ENCODE measurements around the gene GPC1.

Gene GPC1

DNA sequence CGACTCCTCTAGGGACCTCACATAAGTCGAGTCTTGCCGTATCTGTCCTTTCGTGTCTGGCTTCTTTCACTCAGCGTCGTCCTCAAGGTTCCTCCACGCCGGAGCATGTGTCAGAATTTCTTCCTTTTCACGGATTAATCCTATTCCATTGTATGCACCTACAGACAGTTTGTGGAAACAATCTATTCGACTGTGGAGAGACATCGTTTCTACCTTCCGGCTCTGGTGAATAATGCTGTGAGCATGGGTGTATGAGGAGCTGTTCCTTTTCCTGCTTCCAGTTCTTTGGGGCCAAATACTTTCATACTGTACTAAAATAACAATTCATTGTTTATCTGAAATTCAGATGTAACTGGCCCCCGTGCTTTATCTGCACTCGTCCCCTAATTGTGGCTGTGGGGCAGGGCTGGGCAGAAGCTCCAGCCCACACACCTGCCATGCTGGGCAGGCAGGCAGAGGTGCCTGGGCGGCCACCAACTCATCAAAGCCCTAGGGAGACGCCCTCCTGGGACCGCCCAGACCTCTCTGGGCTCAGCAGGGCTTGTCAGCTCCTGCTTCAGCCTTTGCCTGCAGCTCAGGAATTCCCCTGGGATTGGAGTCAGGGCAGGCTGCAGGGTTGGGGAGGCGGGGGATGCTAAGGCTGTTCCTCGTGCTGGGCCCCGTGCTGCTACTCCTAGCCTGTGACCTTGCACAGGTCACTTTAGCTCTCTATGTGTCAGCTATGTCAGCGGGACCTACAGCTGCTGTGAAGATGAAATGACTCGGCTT, 14.5 kb downstream of the GPC1 start:
- H3K9ac ChIP-seq (ENCODE audit: low read length) = no peak overlapping the region
- no peak overlapping the region for H3K27ac ChIP-seq (ENCODE audit: low read depth, low read length)
- H3K4me1 ChIP-seq (ENCODE audit: control insufficient read depth, insufficient read depth, low read length) = peaks cover 31% of the 10 kb centered on the region
- H3K27me3 ChIP-seq (ENCODE audit: control insufficient read depth, insufficient read depth, low read length) = peaks cover 15% of the 10 kb centered on the region
- H3K4me3 ChIP-seq (ENCODE audit: low read depth, low read length) = no peak overlapping the region
- no peaks in the 10 kb centered on the region for H3K9me3 ChIP-seq (ENCODE audit: control insufficient read depth, insufficient read depth, low read depth, low read length)
- no peaks in the 10 kb centered on the region for H3K36me3 ChIP-seq (ENCODE audit: control insufficient read depth, insufficient read depth, low read length)

DNA sequence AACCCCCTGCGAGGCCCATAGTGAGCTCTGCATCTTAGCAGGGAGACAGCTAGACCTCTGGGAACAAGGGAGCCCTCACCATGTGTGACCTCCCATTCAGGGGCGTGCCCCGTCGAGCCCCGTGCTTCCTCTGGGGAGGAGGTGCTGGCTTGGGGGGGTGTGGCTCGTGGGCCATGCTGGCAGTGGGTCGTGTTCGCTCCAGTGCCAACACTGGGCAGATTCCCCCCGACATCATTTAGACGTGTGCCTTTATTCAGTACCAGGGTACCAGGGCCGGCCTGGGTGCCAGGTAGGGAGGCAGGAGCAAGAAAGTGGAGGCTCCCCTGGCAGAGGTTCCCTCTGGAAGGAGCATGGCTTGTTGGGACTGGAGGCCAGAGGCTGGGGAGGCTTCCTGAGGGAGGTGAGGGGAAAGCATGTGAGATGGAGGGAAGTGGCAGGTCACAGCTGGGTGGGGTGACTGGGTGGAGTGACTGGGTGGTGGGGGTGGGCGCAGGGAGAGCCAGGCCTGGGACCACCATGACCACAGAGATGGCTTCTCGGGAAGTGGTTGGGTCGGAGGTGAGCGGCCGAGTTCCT, 15.2 kb downstream of the GPC1 start:
- no peak overlapping the region for H3K9ac ChIP-seq (ENCODE audit: low read length)
- no peaks in the 10 kb centered on the region for H3K9me3 ChIP-seq (ENCODE audit: control insufficient read depth, insufficient read depth, low read depth, low read length)
- H3K36me3 ChIP-seq (ENCODE audit: control insufficient read depth, insufficient read depth, low read length) = no peaks in the 10 kb centered on the region
- no peak overlapping the region for H3K27ac ChIP-seq (ENCODE audit: low read depth, low read length)
- no peak overlapping the region for H3K4me3 ChIP-seq (ENCODE audit: low read depth, low read length)
- peaks cover 37% of the 10 kb centered on the region for H3K4me1 ChIP-seq (ENCODE audit: control insufficient read depth, insufficient read depth, low read length)
- H3K27me3 ChIP-seq (ENCODE audit: control insufficient read depth, insufficient read depth, low read length) = peaks cover 21% of the 10 kb centered on the region

DNA sequence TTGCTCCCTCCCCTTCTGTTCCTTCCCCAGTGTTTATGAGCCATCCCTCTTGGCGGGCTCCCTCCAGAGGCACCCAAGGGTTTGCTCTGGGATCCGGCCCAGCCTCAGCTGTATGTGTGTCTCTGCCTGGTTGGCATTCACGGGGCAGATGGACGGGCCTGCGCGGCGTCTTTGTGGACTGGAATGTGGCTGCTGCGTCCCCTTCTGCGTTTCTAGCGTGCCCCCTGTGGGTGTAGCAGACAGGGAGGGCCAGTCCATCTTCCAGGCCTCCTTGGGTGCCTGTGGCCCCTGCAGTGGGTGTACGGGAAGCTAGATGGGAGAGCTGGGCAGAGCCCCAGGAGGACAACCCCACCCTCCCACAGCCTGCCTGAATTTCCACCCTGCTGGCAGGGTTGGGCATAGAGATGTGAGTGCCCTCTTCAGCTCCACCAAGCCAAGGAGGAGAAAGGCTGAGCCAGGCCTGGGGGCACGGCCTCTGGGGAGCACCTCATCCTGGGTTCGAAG, 15.7 kb downstream of the GPC1 start:
- H3K36me3 ChIP-seq (ENCODE audit: control insufficient read depth, insufficient read depth, low read length) = no peaks in the 10 kb centered on the region
- H3K27ac ChIP-seq (ENCODE audit: low read depth, low read length) = no peak overlapping the region
- H3K9me3 ChIP-seq (ENCODE audit: control insufficient read depth, insufficient read depth, low read depth, low read length) = no peaks in the 10 kb centered on the region
- H3K27me3 ChIP-seq (ENCODE audit: control insufficient read depth, insufficient read depth, low read length) = peaks cover 27% of the 10 kb centered on the region
- H3K4me3 ChIP-seq (ENCODE audit: low read depth, low read length) = no peak overlapping the region
- no peak overlapping the region for H3K9ac ChIP-seq (ENCODE audit: low read length)
- peaks cover 39% of the 10 kb centered on the region for H3K4me1 ChIP-seq (ENCODE audit: control insufficient read depth, insufficient read depth, low read length)

DNA sequence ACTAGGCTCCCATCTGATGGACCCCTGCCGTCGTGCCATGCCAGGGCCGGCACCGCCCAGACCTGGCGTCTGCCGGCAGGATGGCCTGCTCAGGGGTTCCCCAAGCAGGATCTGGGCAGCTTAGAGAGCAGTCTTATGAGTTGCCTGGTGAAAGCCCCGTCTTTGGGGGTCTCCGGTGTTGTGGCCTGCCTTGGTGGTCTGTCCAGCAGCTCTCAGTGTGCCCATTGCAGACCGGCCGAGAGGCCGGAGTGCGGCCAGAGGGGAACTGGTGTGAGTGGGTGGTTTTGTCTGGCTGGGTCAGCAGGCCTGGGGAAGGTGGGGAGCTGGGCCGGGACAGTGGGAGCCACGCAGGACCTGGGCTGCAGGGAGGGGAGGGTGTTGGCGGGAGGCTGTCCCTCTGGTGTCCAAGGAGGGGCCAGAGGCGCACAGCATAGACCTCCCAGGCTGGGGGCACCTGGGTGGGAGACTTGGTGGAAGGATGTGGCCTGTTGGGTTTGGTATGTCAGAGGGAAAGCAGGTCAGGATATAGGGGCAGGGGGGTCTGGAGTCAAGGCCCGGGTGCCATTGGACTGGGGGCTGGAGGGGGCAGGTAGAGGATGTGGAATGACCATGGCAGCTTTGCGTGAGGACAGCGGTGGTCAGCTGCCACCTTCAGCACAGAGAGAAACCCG, 16.5 kb downstream of the GPC1 start:
- H3K4me3 ChIP-seq (ENCODE audit: low read depth, low read length) = peak overlapping the region; percentile 77
- H3K27ac ChIP-seq (ENCODE audit: low read depth, low read length) = no peak overlapping the region
- no peak overlapping the region for H3K9ac ChIP-seq (ENCODE audit: low read length)
- no peaks in the 10 kb centered on the region for H3K9me3 ChIP-seq (ENCODE audit: control insufficient read depth, insufficient read depth, low read depth, low read length)
- H3K27me3 ChIP-seq (ENCODE audit: control insufficient read depth, insufficient read depth, low read length) = peaks cover 34% of the 10 kb centered on the region
- H3K4me1 ChIP-seq (ENCODE audit: control insufficient read depth, insufficient read depth, low read length) = peaks cover 47% of the 10 kb centered on the region
- H3K36me3 ChIP-seq (ENCODE audit: control insufficient read depth, insufficient read depth, low read length) = no peaks in the 10 kb centered on the region

DNA sequence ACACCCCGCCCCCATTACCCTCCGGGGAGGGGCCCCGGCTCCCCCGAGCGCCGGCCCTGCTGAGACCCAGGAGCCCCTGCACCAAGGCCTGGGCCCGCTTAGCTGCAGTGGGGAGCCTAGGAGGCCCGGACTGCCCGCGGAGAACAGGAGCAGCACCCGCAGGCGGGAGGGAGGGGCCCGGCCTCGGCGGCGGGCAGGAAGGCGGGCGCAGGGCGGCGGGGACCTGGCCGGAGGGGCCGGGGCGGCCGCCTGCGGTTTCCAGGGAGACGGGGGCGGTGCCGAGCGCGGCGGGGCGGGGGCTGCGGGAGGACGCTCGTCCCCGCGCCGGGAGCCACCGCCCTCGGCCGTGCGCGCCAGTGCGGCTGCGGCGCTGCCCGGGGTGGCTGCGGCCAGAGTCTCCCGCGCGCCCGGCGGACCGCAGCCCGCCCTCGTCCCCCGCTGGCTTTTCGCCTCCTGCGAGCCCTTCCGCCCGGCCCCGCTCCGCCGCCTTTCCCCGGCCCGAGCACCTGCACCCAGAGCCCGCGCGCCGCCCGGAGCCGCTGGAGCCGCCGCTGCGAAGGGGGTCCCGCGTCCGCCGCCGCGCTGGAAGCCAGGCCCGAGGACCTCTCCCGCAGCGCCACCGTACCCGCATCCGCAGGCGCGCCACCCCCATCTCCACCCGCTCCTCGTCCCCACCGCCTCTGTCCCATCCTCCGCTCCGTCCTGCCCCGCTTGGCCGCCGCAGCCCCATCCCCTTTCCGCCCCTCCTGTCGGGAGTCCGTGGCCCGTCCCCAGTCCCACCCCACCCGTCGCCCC, 17.2 kb downstream of the GPC1 start:
- Histone ChIP-seq H3K27me3 (ENCODE audit: control insufficient read depth, insufficient read depth, low read length) (peaks cover 39% of the 10 kb centered on the region), H3K27ac (ENCODE audit: low read depth, low read length) (no peak overlapping the region), H3K36me3 (ENCODE audit: control insufficient read depth, insufficient read depth, low read length) (no peaks in the 10 kb centered on the region), H3K9ac (ENCODE audit: low read length) (peak overlapping the region; percentile 37), H3K4me1 (ENCODE audit: control insufficient read depth, insufficient read depth, low read length) (peaks cover 54% of the 10 kb centered on the region), H3K9me3 (ENCODE audit: control insufficient read depth, insufficient read depth, low read depth, low read length) (no peaks in the 10 kb centered on the region), H3K4me3 (ENCODE audit: low read depth, low read length) (peak overlapping the region; percentile 77)

DNA sequence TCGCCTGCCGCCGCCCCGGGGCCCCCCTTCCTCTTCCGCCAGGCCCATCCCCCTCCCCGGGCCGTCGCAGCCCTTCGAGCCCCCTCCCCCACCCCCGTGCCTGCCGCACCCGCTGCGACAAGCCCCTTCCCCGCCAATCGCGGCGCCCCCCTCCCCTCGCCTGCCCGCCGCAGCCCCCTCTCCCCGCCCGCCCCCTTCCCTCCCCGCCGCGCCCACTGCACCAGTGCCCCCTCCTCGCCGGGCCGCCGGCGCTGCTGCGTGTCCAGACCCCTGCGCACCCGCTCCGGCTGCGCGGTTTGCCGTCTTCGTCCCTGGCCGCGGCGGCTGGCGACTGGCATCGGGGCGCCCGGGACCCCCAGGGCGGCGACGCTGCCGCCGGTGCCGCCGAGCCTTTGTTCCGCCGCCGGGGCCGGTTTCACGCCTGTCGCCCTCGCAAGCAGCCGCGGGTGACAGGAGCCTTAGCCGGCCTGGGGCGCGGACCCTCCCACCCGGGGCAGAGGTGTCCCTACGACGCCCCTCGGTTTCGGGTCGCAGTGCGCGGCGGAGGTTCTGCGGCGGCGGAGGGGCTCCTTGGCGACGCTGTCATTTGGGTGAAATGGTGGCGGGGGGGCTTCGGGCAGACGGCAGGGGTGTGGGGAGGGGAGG, 18.1 kb downstream of the GPC1 start:
- no peak overlapping the region for H3K27ac ChIP-seq (ENCODE audit: low read depth, low read length)
- no peak overlapping the region for H3K9ac ChIP-seq (ENCODE audit: low read length)
- peak overlapping the region; percentile 49 for H3K4me3 ChIP-seq (ENCODE audit: low read depth, low read length)
- no peaks in the 10 kb centered on the region for H3K36me3 ChIP-seq (ENCODE audit: control insufficient read depth, insufficient read depth, low read length)
- peaks cover 39% of the 10 kb centered on the region for H3K27me3 ChIP-seq (ENCODE audit: control insufficient read depth, insufficient read depth, low read length)
- no peaks in the 10 kb centered on the region for H3K9me3 ChIP-seq (ENCODE audit: control insufficient read depth, insufficient read depth, low read depth, low read length)
- peaks cover 63% of the 10 kb centered on the region for H3K4me1 ChIP-seq (ENCODE audit: control insufficient read depth, insufficient read depth, low read length)

DNA sequence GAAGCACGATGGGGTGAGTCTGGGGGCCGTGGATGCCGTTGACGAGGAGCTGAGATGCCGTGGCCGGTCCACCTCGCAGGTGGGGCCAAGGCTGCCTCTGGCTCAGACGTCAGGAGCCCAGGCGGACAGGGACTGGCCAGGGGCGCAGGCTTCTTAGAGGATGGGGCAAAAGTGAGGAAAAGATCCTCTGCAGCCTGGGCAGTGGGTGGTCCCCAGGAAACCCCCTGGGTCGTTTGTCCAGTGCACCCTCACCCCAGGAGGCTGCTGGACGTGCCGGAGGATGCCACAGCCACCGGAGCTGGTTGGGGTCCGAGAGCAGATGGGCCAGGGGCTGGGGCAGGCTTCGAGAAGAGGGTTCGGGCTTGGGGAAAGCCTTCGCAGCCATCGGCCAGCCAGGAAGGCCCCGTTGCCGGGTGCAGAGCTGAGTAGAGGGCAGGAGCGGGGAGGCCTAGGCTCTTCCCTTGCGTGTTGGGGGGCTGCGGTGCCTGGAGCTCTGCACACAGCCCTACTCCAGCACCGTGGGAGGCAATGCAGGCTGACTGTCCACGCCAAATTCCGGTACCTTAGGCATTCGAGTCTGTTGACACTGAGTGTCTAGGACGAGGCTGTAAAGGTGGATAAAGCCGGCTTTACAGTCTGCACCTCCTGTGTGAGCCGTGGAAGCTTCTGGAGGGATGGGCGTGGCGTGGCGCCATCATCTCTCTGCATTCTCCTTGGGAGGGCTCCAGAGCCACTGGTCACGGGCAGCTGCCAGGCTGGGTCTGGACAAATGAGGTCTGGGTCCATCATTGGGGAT, 18.8 kb downstream of the GPC1 start:
- Histone ChIP-seq H3K4me1 (ENCODE audit: control insufficient read depth, insufficient read depth, low read length) (peaks cover 70% of the 10 kb centered on the region), H3K27ac (ENCODE audit: low read depth, low read length) (no peak overlapping the region), H3K36me3 (ENCODE audit: control insufficient read depth, insufficient read depth, low read length) (no peaks in the 10 kb centered on the region), H3K9me3 (ENCODE audit: control insufficient read depth, insufficient read depth, low read depth, low read length) (no peaks in the 10 kb centered on the region), H3K27me3 (ENCODE audit: control insufficient read depth, insufficient read depth, low read length) (peaks cover 39% of the 10 kb centered on the region), H3K4me3 (ENCODE audit: low read depth, low read length) (peak overlapping the region; percentile 52), H3K9ac (ENCODE audit: low read length) (no peak overlapping the region)

DNA sequence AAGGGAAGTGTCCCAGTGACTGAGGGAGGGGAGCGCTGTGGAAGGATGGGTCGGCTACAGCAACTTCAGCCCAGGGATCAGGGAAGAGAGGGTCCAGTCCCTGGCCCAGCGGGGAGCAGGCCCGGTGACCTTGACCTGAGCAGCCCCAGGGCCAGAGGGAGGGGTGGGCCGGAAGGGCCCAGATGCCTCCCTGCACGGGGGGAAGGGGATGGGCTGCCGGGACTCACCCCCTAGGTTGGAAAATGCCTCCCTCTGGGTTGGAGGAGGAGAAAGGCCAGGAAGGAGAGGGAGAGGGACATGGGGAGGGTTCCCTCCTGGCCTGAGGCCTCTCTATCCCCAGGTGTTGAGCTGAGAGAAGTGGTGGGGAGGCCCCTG, 19.8 kb downstream of the GPC1 start:
- H3K4me3 ChIP-seq (ENCODE audit: low read depth, low read length) = peak overlapping the region; percentile 52
- peaks cover 74% of the 10 kb centered on the region for H3K4me1 ChIP-seq (ENCODE audit: control insufficient read depth, insufficient read depth, low read length)
- H3K36me3 ChIP-seq (ENCODE audit: control insufficient read depth, insufficient read depth, low read length) = no peaks in the 10 kb centered on the region
- H3K27ac ChIP-seq (ENCODE audit: low read depth, low read length) = no peak overlapping the region
- no peaks in the 10 kb centered on the region for H3K9me3 ChIP-seq (ENCODE audit: control insufficient read depth, insufficient read depth, low read depth, low read length)
- no peak overlapping the region for H3K9ac ChIP-seq (ENCODE audit: low read length)
- peaks cover 39% of the 10 kb centered on the region for H3K27me3 ChIP-seq (ENCODE audit: control insufficient read depth, insufficient read depth, low read length)

DNA sequence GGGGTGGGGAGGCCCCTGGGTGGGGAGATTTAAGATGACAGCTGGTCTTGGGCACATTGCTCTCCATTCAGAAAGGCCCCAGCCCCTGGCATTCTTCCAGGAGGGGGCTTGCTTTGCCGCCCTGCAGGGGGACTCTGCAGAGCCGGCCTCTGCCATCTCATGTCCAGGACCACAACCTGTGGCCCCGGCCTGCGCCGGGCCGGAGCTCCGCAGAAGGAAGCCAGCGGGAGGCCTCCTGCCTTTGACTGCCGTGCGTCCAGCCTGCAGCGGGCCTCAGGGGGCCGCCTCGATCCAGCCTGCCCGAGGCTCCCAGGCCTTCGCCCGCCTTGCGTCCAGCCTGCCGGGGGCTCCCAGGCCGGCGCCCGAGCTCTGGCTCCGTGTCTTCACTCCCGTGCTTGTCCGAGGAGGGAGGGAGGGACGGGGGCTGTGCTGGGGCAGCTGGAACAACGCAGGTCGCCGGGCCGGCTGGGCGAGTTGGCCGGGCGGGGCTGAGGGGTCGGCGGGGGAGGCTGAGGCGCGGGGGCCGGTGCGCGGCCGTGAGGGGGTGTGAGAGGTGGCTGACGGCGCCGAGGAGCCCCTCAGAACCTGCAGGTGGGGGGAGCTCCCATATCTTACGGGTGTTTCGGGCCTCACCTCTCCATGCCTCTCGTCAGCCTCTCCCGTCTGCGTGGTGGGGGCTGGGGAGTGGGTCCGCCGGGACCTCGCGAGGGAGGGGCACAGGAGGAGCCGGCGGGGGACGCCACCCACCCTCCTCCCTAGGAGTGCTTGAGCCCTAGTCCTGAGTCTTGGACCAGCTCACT, 20.4 kb downstream of the GPC1 start:
- peak overlapping the region; percentile 52 for H3K4me3 ChIP-seq (ENCODE audit: low read depth, low read length)
- no peaks in the 10 kb centered on the region for H3K9me3 ChIP-seq (ENCODE audit: control insufficient read depth, insufficient read depth, low read depth, low read length)
- peaks cover 39% of the 10 kb centered on the region for H3K27me3 ChIP-seq (ENCODE audit: control insufficient read depth, insufficient read depth, low read length)
- no peak overlapping the region for H3K27ac ChIP-seq (ENCODE audit: low read depth, low read length)
- no peak overlapping the region for H3K9ac ChIP-seq (ENCODE audit: low read length)
- H3K4me1 ChIP-seq (ENCODE audit: control insufficient read depth, insufficient read depth, low read length) = peaks cover 68% of the 10 kb centered on the region
- no peaks in the 10 kb centered on the region for H3K36me3 ChIP-seq (ENCODE audit: control insufficient read depth, insufficient read depth, low read length)

Data from HUES6 (cell line).